GOT3 (cell line): ENCODE measurements around the gene KRT85.
"Not testable (repeated sequence)": the region's sequence is repeated elsewhere in the genome, so short reads cannot be mapped to it uniquely, and the experiment has no call there.

Experiments used
- DNase-seq: peaks from one replicate; lab custom pipeline; 2025; ENCODE audit warnings: mixed read lengths; lab: John Stamatoyannopoulos, UW

KRT85 gene

DNA sequence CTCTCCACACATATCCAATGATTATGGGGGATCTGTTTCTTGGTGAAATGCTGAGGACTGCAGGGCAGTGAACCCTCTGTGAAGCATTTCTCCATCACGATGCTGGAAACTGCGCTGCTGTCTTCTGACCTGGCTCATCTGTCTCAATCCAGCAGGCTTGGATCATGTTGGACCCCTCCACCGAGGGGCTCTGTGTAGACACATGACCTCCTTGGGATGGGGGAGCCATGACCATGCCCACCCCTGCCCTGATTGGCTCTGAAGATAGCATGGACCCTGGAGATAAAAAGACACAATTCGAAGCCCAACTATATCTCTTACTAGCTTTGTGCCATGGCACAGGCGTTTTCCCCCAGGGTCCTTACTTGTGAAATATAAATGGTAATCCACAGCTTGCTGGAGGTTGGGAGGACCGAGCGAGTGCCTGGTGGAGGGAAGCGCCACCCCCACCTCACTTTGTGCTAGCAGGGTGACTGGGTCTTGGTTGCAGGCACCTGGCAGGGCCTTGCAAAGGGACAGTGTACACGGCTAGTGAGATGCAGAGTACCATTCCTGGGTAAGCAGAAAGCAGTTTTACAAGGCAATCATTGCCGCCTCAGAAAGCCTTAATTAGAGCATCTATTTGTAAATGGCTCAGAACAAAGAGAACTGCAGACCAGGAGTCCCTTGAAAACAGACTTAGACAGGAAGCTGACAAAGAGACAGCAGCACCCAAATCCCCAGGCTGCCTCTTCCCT lies 43.7 kb downstream of the KRT85 start:
- DNase-seq: no peak

DNA sequence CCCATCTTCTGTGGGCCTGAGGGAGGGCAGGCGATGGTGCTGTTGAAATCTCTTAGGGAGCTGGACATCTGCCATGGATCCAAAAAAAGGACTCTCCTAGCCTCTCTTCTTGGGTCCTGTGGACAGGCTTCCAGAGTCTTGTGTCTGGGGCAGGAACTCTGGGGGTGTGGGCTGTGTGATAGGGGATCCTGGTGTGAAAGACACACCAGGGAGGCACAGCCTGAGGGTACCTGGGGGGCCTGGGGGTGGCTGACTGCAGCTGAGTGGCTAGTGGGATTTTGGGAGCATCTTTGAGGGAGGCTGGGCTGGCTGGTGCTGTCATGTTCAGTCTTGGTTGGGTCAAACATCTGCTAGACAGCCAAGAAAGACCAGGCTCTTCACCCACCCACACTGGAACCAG lies 44.3 kb downstream of the KRT85 start:
- no peak for DNase-seq

DNA sequence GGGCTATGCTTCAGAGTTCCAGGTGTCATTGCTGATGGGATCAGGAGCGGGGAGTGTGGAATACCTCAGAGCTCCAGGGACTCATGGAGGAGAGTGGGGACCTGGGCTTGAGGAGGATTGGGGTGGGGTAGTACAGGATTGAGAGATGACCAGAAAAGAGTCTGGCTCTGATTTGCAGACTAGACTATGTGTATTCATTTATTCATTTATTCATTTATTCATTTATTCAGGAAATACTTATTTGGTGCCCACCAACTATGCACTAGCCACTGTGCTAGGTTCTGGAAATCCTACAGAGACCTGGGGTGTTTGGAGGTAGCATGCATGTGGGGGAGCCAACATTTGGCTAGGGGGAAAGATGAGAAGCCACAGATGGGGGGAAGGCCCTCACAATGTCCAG lies 45.2 kb downstream of the KRT85 start:
- no peak for DNase-seq

DNA sequence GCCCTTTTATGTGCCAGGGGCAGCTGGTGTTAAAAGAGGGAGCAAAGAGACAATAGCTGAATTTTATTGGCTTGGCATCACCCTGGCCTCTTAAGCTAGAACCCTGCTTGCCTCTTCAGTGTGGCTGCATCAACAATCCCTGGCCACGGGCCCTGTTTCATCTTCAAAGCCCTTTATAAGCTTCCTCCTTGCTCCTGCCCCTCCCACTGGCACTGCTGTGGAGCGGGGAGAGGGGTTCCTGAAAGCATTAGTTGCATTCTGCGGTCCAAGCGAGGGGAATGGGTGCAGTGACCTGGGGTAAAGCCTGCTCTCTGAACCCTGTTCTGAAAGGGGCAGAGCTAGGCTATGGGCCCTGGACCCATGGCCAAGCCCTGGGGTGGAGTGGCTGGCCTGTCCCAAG lies 45.9 kb downstream of the KRT85 start:
- DNase-seq: no peak

DNA sequence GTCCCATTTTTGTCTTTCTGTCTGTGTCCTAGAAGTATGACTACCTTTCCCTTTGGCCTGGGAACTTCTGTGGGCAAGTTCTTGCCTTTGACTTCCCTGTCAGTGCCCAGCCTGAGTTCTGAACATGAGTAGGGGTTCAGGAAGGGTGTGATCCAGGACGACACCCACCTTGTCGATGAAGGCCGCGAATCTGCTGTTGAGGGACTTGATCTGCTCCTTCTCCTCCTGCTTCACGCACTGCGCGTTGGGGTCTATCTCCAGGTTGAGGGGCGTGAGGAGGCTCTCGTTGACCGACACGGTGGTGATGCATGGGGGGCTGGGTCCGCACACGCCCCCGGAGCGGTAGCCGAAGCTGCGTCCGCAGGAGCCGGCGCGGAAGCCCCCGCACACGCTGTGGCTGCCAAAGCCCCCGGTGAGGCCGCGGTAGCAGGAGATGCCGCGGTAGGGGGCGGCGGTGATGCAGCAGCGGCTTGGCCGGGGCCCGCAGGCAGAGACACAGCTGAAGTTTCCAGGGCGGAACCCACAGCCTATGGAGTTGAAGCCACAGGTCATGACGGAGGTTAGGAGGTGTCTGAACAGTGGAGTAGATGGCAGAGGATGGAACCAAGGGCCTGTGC lies 46.4 kb downstream of the KRT85 start, which contains the start of gene KRT83:
Gene KRT83, minus strand, starts transcription at position 615 of the 617 bp plus-strand sequence. Its CDS starts 63 bp downstream, at position 552.
- DNase-seq: no peak

DNA sequence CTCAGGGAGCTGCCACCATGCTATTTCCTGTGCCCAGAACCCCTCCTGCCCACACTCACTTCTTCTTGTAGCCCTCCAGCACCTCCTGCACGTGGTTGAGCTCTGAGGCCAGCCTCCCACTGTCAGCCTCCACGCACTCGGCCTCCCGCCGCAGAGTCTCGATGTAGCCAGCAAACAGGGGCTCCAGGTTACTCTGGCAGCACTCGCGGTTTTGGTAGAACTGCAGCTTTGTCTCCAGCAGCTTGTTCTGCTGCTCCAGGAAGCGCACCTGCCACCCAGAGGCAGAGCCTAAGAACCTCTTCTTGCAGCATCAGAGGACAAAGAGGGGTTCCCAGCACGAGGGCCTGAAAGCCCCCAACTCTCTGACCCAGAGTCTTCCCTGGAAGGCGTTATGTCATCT lies 48.2 kb downstream of the KRT85 start:
- DNase-seq: no peak

DNA sequence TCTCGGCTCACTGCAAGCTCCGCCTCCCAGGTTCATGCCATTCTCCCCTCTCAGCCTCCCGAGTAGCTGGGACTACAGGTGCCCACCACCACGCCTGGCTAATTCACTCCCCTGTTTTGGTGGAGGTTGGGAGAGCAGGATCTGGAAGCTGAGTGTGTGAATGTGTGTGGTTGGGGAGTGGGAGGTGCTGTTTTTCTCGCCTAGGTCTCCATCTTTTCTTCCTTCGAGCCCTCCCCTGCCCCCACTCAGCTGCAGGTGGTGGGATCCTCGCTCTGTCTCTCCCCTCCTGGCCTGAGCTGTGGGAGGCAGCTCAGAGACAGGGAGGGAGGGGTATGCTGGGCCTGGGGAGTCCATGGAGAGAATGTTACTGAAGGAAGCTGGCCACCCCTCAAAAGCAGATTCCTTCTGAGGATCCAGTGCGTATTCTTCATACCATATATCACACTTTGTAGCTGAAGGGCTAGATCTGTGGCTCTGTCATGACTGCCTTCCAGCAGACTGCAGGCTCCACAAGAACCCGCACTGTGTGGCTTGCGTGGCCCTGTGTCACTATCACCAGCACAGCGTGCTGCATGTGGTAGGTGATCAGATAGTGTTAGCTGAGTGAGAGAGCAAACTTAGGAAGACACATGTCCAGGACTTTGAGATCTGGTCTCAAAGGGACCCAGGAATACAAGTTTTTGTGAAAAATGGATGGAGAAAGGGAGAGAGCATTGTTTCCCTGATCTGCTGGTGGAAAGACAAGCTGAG lies 48.9 kb downstream of the KRT85 start:
- DNase-seq: no peak

DNA sequence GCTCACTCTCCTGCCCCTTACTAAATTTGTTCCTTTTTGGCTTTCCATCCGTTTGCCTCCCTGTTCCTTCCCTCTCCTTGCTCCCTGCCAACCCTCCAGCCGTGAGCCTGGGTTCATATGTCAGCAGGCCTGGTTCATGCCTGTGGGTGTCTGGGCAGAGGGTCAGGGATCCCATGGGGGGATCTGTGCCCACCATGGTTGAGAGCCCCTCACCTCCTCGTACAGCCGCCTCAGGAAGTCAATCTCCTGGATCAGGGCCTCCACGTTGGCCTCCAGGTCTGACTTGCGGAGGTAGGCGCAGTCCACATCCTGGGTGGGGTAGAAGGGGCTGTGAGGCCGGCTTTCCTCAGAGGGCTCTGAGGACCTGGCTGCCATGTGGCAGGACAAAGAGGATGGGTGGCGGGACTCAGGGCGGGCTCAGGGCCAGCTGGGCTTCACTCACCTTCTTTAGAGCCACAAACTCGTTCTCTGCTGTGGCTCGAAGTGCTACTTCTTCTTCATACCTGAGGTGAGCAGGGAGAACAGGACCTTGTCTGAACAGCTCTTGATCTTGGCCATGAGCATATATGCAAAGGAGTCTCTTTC lies 49.7 kb downstream of the KRT85 start:
- DNase-seq: no peak

DNA sequence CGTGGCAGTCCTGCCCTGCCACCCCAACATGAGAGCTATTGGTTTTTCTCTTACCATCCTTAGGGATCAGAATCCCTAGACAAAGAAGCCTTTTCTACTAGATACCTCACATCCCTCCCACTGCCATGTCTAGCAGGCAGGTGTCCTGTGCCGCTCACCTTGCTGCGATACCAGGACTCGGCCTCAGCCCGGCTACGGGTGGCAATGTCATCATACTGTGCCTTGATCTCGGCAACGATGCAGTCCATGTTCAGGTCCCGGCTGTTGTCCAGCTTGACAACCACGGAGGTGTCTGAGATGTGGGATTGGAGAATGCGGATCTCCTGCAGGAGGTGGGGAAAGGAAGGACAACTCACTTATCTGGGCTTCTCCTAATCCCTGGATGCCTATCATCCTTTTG lies 50.6 kb downstream of the KRT85 start:
- no peak for DNase-seq

DNA sequence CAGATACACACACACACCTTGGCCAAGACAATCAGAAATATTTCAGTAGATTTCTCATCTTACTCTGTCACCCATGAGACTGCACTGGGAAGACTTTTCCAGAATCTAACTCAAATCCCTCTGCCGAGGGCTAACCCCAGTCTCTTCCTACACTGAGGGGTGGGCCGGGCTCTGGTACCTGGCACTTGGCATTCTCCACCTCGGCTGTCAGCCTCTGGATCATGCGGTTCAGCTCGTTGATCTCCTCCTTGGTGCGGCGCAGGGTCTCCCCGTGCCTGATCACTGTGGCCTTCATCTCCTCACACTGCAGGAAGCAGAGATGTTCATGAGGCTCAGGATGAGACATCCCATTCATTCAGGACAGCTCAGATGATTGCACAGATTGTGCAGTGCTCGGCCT lies 51.0 kb downstream of the KRT85 start:
- DNase-seq: no peak

DNA sequence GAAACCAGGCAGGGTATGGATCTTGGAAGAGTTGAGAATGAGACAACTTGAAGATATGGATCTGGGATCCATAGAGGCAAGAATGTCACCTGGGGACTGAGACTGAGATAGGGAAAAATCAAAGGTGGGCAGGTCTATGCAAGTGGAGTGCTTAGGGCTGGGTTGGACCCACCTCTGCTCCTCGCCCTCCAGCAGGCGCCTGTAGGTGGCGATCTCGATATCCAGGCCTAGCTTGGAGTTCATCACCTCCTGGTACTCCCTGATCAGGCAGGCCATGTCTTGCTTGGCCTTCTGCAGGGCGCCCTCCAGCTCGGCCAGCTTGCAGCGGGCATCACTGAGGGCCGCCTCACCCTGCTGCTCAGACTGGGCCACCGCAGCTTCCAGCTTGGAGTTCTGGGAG lies 51.6 kb downstream of the KRT85 start:
- DNase-seq: not testable (repeated sequence)

DNA sequence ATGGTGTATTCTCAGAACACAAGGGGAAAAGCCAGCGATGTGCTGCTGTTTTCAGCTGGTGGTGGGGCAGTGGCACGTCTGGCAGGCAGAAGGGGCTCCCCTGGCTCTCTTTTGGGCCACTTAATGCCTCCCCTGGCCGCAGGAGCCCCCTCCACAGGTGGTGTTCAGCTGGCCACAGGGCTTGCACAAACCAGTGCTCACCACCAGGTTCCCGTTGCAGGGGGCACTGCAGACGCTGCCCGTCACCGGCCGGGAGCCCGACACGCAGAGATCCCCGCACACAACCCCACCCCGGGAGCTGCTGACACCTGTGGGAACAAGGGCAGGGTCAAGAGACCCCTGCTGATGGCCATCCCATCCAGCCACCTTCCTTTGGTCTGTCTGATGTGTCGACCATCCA lies 52.8 kb downstream of the KRT85 start:
- DNase-seq: no peak

DNA sequence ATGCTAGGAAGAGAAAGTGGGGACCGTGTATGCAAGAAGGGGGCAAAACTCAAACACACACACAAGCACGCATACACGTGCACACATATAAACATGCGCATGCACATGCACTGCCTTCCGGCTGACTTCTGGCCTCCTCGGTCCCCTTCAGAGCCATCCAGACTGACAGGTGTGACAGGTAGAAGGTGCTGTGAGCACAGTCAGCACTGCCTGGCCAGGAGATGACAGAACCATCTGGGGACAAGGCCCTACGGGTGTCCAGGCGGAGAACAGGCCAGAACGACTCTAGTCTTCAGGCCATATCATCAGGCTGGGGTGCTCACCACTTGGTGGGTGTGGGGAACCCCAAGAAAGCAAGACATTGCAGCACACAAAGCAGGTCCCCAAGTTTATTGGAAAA lies 53.4 kb downstream of the KRT85 start:
- no peak for DNase-seq

DNA sequence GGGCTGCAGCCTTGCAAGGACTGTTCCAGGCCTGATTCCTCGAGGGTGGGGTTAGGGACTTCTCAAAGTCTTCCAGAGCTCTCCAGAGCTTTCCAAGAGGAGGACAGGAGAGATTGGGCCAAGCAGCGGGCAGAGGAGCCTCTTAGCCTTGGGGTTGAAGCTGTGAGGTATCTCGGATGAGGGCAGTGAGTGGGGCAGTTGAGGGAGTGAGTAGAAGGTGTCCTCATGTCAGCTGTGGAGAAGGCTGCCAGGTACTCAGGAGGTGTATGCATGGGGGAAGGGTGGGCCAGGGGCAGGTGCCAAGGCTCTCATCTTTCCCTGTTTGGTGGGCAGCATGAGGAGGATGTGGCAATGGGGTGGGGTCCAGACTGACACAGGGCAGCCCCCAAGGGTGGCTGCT lies 53.8 kb downstream of the KRT85 start:
- no peak for DNase-seq

DNA sequence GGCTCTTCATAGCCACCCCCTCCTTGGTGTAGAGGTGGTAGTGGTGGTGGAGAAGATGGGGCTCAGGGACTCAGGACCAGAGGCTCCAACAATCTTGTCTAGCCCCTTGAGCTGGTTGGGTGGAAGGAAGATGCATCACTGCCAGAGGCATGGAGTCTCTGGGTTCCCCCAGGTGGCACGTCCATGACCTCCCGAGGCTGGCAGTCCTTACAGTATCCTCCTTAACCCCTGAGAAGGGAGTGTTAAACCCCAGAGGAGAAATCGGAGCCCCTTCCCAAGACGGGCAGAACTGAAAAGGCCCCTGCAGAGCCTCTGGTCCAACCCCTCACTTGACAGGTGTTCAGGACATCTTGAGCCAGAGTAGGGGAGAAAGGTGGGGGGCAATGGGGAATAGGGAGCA lies 55.2 kb downstream of the KRT85 start:
- DNase-seq: no peak

DNA sequence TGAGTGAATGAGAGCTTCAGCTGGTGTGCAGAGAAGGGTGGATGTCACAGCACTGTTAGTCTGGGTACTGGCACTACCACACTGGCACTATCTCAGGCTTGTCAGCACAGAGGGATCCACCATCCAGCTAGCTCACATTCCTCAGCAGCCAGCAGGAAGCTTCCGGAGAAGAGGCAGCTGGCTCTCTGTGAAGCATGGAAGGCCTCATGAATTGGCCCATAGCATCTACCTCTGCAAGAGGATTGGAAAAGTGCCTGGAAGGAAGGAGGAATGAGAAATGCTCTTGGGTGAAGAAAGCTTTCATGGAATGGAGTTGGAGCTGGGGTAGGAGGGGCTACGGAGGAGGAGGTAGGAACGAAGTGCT lies 56.0 kb downstream of the KRT85 start:
- no peak for DNase-seq

DNA sequence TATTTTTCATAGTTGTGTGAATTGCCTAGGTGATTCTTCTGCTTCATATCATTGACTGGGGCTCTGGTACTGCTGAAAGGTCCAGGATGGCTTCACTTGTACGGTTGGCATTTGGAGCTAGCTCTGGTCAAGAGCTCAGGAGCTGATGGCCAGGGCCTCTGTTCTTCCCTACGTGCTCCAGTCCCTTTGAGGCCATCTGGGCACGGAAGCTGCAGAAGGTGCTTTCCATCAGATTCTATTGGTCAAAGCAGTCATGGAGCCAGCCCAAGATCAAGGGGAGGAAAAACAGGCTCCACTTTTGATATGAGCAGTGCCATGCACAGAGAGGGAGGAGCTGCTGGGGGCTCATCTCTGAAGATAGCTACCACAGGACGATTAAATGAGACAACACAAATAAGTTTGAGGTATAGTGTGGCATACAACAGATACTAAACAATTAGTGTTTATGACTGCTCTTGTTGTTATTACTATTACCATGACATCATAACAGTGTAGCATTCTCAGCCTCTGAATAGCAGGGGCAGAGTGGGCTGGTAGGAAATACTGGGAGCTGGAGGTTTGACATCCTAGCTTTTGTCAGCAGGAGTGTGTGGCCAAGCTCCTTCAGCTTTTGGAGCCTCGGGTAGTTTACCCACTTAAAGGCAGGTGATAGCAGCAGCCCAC lies 56.5 kb downstream of the KRT85 start:
- no peak for DNase-seq
